Coronary artery (tissue), 2 donors: ENCODE data around the gene PSTPIP1.

ENCODE experiments used
- DNase-seq: peaks from one replicate; pipeline ENCODE4 v3.0.0-alpha.2; 2017; ENCODE audit warnings: low spot score
- H3K27ac ChIP-seq, 2 donors: fragments of 200-600 bp; sonication (generic); one replicate each; pipeline ENCODE4 v1.5.1; 2016 to 2019
- H3K4me3 ChIP-seq: fragments of 200-600 bp; sonication (generic); 2 replicates; pipeline ENCODE4 v1.5.1; 2016; ENCODE audit warnings: mild to moderate bottlenecking, moderate library complexity
- CTCF ChIP-seq: fragments of 200-600 bp; sonication (generic); IDR thresholded peaks from one replicate; pipeline ENCODE4 v1.5.1; 2019; ENCODE audit warnings: antibody characterized with exemption

Gene PSTPIP1

GRCh38 chr15:77076323-77076915, 81.5 kb downstream of the PSTPIP1 start:
- no peak overlapping the region for H3K27ac ChIP-seq
- no peak for TF ChIP-seq CTCF
- DNase-seq, result no peak
- H3K4me3 ChIP-seq, result no peak overlapping the region

- H3K4me3 ChIP-seq, result no peak overlapping the region
- no peak for DNase-seq
- no peak overlapping the region for H3K27ac ChIP-seq
- no peak for TF ChIP-seq CTCF
Observed at GRCh38 chr15:77081971-77082370, 87.0 kb downstream of the PSTPIP1 start.

DNA sequence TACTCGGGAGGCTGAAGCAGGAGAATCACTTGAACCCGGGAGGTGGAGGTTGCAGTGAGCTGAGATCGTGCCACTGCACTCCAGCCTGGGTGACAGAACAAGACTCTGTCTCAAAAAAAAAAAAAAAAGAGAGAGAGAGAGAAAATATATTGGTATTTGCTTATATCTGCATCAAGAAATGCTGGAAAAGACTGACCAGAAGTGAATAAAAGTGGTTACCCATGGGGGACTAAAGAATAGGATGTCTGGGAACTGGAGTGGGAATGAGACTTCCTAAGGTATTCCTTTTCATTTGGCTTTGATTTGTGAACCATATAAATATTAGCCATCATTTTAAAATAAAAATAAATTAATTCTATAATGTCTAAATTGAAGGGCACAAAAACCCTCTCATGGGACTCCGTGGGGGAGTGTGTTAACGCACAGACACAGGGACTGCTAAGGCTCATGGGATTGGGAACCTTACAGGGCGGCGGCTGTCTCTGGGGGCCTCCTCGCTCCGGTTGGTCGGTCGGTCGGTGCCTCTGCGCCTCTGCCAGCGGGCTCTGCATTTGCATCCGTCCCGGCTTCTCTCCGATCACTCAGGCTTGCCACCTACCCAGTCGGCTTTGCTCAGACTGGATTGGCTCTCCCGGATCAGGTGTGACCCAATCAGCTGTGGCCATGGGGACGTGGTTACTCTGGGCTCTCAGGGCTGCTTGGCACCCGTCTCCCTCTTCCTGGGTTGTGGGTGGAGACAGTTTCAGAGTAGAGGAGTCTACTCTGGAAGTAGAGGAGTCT, 88.6 kb downstream of the PSTPIP1 start:
- H3K27ac ChIP-seq, result peak overlapping the region in 1 of 2 donors; percentile 24
- no peak for TF ChIP-seq CTCF
- H3K4me3 ChIP-seq, result peak overlapping the region; percentile 62
- DNase-seq, result peak; percentile 89

DNA sequence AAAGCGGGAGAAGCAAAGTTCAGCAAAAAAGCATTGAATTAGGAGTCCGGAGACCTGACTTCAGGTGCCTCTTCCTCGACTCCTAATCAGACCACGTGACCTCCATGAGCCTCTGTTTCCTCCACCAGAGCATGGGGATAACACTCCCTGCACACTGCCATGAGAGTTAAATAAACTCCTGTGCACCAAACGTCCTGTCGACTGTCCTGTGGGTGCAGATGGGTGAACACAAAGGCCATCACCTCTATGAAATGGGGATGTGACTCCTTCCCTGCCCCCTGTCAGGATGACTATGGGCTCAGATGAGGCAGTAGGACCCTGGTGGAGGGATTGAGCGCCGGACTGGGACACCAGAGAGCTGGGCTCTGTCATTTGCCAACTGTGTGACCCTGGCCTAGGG, 89.5 kb downstream of the PSTPIP1 start:
- H3K27ac ChIP-seq, result peak overlapping the region in 1 of 2 donors; percentile 24

DNA sequence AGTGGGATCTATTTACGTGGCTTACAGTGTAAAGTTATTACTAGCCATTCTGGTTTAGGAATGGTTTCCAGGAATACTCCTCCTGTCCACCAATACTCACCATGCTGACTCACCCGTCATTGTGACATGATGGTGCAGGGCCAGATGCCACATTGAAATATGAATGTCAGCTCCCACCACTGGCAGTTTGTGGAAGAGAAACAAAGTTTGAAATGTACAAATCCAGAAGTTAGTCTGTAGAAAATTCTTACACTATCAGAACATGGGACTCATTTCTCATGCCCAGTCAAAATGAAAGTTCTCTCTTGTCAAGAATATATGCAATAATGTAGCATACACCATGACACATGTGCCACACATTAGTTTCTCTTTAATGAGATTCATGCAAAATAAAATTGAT, 90.4 kb downstream of the PSTPIP1 start:
- TF ChIP-seq CTCF, result no peak
- Histone ChIP-seq H3K27ac (peak overlapping the region in 1 of 2 donors; percentile 28), H3K4me3 (no peak overlapping the region)
- DNase-seq, result no peak

More for the DNA sequence above, 89.5 kb downstream of the PSTPIP1 start:
- no peak for DNase-seq
- no peak for TF ChIP-seq CTCF
- no peak overlapping the region for H3K4me3 ChIP-seq
